OCI-LY3 (cell line): ENCODE measurements around the gene TGM3.

Source experiments
- CTCF ChIP-seq: fragments of 200-600, 300-600 bp; sonication (generic); IDR thresholded peaks from 2 replicates; pipeline ENCODE4 v1.5.1; 2014; ENCODE audit warnings: antibody characterized with exemption, low read length, low read depth
- EZH2phosphoT487 ChIP-seq: fragments of 200-600 bp; shearing (Covaris generic); IDR thresholded peaks from 2 replicates; pipeline ENCODE4 v1.6.1; 2018; ENCODE audit warnings: antibody characterized with exemption, mixed run types, low read depth

- no peak for TF ChIP-seq EZH2phosphoT487
- no peak for TF ChIP-seq CTCF
Observed at GRCh38 chr20:2304180-2304579, 8.4 kb downstream of the TGM3 start.
